Natural killer cell (primary cell): ENCODE measurements around the gene COG5. TPM values are rescaled to one million over a fixed set of nuclear protein-coding genes. Genes with fewer than 3 reads are reported as not detected.

ENCODE experiments used
- ATAC-seq, 3 donors: fragments of 150-1000 bp in 2 of 3; fragments of 200-7000 bp in 1 of 3; cut with Tn5 transposase; 1 replicate in 1 of 3; 2 replicates in 2 of 3; pipeline ENCODE4 v1.10.0; 2021; ENCODE audit warnings: mild to moderate bottlenecking in 2 of 3, moderate library complexity in 2 of 3
- DNase-seq, 2 donors: peaks; one replicate each; pipeline versions ENCODE4 v3.0.0 to v3.0.0-alpha.2; 2013 to 2021; ENCODE audit warnings: mixed read lengths in 1 of 2
- H3K27ac ChIP-seq: one replicate; pipeline ENCODE4 v1.5.1; 2013; ENCODE audit warnings: mild to moderate bottlenecking, low read length
- H3K27me3 ChIP-seq: one replicate; pipeline ENCODE4 v1.6.1; 2013; ENCODE audit warnings: low read length; ENCODE audit not compliant: control insufficient read depth, insufficient read depth
- H3K36me3 ChIP-seq: one replicate; pipeline ENCODE4 v1.6.1; 2013; ENCODE audit warnings: low read length; ENCODE audit not compliant: control insufficient read depth, insufficient read depth
- H3K4me1 ChIP-seq: one replicate; pipeline ENCODE4 v1.6.1; 2013; ENCODE audit warnings: low read length; ENCODE audit not compliant: control insufficient read depth, insufficient read depth
- H3K4me3 ChIP-seq: one replicate; pipeline ENCODE4 v1.5.1; 2013; ENCODE audit warnings: low read length
- H3K9me3 ChIP-seq: one replicate; pipeline ENCODE4 v1.6.1; 2013; ENCODE audit warnings: low read length; ENCODE audit not compliant: control insufficient read depth, insufficient read depth
- H3K27ac Mint-ChIP-seq, 2 donors: one replicate each; pipeline ENCODE4 v1.8.0; 2022; ENCODE audit warnings: mild to moderate bottlenecking in 2 of 2, mixed read lengths in 2 of 2, moderate library complexity in 1 of 2
- H3K27me3 Mint-ChIP-seq, 2 donors: one replicate each; pipeline ENCODE4 v1.8.0; 2022; ENCODE audit warnings: low read depth in 2 of 2, mixed read lengths in 2 of 2
- H3K36me3 Mint-ChIP-seq: one replicate; pipeline ENCODE4 v1.8.0; 2022; ENCODE audit warnings: mixed read lengths
- H3K4me1 Mint-ChIP-seq, 2 donors: one replicate each; pipeline ENCODE4 v1.8.0; 2022; ENCODE audit warnings: mixed read lengths in 2 of 2
- H3K4me3 Mint-ChIP-seq: one replicate; pipeline ENCODE4 v1.8.0; 2022; ENCODE audit warnings: mild to moderate bottlenecking, moderate library complexity, mixed read lengths
- H3K9me3 Mint-ChIP-seq, 2 donors: one replicate each; pipeline ENCODE4 v1.8.0; 2022; ENCODE audit warnings: mixed read lengths in 2 of 2
- CTCF ChIP-seq: fragments of 200-600 bp; IDR thresholded peaks from one replicate; pipeline ENCODE4 v1.8.0; 2022; ENCODE audit warnings: antibody characterized with exemption
- WGBS: methylation state at CpG from one replicate; pipeline ENCODE4 v1.1.7; 2013; ENCODE audit warnings: missing lambda C conversion rate; ENCODE audit not compliant: insufficient coverage; 5-methylcytosine and 5-hydroxymethylcytosine counted together
- intact Hi-C: fragments of 100-400 bp; cut with micrococcal nuclease; formaldehyde crosslinking; loops from one replicate; pipeline ENCODE4 v1.14.2; 2022
- total RNA-seq, 4 donors: library from RNA; stranded (reverse); fragments of 120-200 nt in 1 of 4; gene quantifications; one replicate each; pipeline versions ENCODE4 v1.2.3 to v1.2.4, GENCODE V29; 2013 to 2022

The COG5 gene
- total RNA-seq, 3 donors from 2014 or later (not counting 1 experiment from before 2014, with no cell fraction given), result 49.2 to 54.6 (median 54.2) TPM

GRCh38 chr7:107165341-107165740, 398.4 kb downstream of the COG5 start:
- H3K36me3 Mint-ChIP-seq, result no peaks in the 10 kb centered on the region
- H3K4me3 Mint-ChIP-seq, result no peak overlapping the region
- H3K27ac Mint-ChIP-seq, result no peak overlapping the region
- WGBS, result 80% methylated on average over 3 of the region's 3 CpGs
- H3K9me3 Mint-ChIP-seq, result no peaks in the 10 kb centered on the region
- no peak overlapping the region for H3K4me3 ChIP-seq
- no peaks in the 10 kb centered on the region for H3K36me3 ChIP-seq
- ATAC-seq, result no peak
- H3K27me3 ChIP-seq, result no peaks in the 10 kb centered on the region
- no peaks in the 10 kb centered on the region for H3K9me3 ChIP-seq
- no peaks in the 10 kb centered on the region for H3K4me1 ChIP-seq
- H3K27me3 Mint-ChIP-seq, result peaks cover 4% of the 10 kb centered on the region in 2 donors
- H3K4me1 Mint-ChIP-seq, result peaks cover 23 to 29% of the 10 kb centered on the region in 2 donors
- intact Hi-C loops, result loop anchor here (5.0 kb wide), 2 partner anchors 503 to 727 kb away; partner anchors contain the start of genes CCDC71L and DLD
- DNase-seq, result no peak
- no peak overlapping the region for H3K27ac ChIP-seq
- no peak for TF ChIP-seq CTCF

GRCh38 chr7:107164092-107164491, 399.6 kb downstream of the COG5 start:
- Histone ChIP-seq H3K4me3 (no peak overlapping the region), H3K27ac (no peak overlapping the region), H3K27me3 (no peaks in the 10 kb centered on the region), H3K9me3 (no peaks in the 10 kb centered on the region), H3K36me3 (no peaks in the 10 kb centered on the region), H3K4me1 (no peaks in the 10 kb centered on the region)
- peaks cover 4% of the 10 kb centered on the region in 2 donors for H3K27me3 Mint-ChIP-seq
- H3K27ac Mint-ChIP-seq, result no peak overlapping the region
- DNase-seq, result no peak
- WGBS, result no CpG with 5 or more reads among the region's 2 CpGs
- no peaks in the 10 kb centered on the region for H3K36me3 Mint-ChIP-seq
- H3K9me3 Mint-ChIP-seq, result no peaks in the 10 kb centered on the region
- intact Hi-C loops, result no loop called here
- peaks cover 15 to 20% of the 10 kb centered on the region in 2 donors for H3K4me1 Mint-ChIP-seq
- ATAC-seq, result no peak
- H3K4me3 Mint-ChIP-seq, result no peak overlapping the region
- TF ChIP-seq CTCF, result no peak

GRCh38 chr7:107162475-107162874, 401.2 kb downstream of the COG5 start:
- TF ChIP-seq CTCF, result no peak
- no peaks in the 10 kb centered on the region for H3K36me3 ChIP-seq
- no peaks in the 10 kb centered on the region for H3K4me1 ChIP-seq
- no peak overlapping the region for H3K27ac ChIP-seq
- Mint-ChIP-seq H3K4me1 (peaks cover 3 to 4% of the 10 kb centered on the region in 2 donors), H3K27ac (no peak overlapping the region), H3K36me3 (no peaks in the 10 kb centered on the region), H3K4me3 (no peak overlapping the region), H3K27me3 (peaks cover 4% of the 10 kb centered on the region in 2 donors), H3K9me3 (no peaks in the 10 kb centered on the region)
- DNase-seq (no peak), ATAC-seq (no peak)
- WGBS, result 100% methylated on average over 1 of the region's 5 CpGs
- H3K4me3 ChIP-seq, result no peak overlapping the region
- H3K27me3 ChIP-seq, result no peaks in the 10 kb centered on the region
- no peaks in the 10 kb centered on the region for H3K9me3 ChIP-seq
- intact Hi-C loops, result no loop called here

GRCh38 chr7:107161415-107161814, 402.3 kb downstream of the COG5 start:
- Mint-ChIP-seq H3K27ac (no peak overlapping the region), H3K9me3 (no peaks in the 10 kb centered on the region), H3K4me3 (no peak overlapping the region), H3K27me3 (peaks cover 4% of the 10 kb centered on the region in 2 donors), H3K36me3 (no peaks in the 10 kb centered on the region), H3K4me1 (no peaks in the 10 kb centered on the region)
- intact Hi-C loops, result no loop called here
- Histone ChIP-seq H3K27ac (no peak overlapping the region), H3K4me1 (no peaks in the 10 kb centered on the region), H3K9me3 (no peaks in the 10 kb centered on the region), H3K27me3 (no peaks in the 10 kb centered on the region), H3K36me3 (no peaks in the 10 kb centered on the region), H3K4me3 (no peak overlapping the region)
- no peak for ATAC-seq
- 88% methylated on average over 2 of the region's 3 CpGs for WGBS
- TF ChIP-seq CTCF, result no peak
- no peak for DNase-seq
